C4-2B (cell line): Measurements from ENCODE around the gene SYNE2.

Experiments
- ZFX ChIP-seq: fragments of 450-650 bp; IDR thresholded peaks from 2 replicates; pipeline ENCODE4 v1.6.1; 2017
- TF ChIP-seq, protein P1 (sequence below): fragments of 450-650 bp; conservative IDR thresholded peaks from 2 replicates; pipeline ENCODE4 v1.5.1; 2017; ENCODE audit warnings: mild to moderate bottlenecking

DNA sequence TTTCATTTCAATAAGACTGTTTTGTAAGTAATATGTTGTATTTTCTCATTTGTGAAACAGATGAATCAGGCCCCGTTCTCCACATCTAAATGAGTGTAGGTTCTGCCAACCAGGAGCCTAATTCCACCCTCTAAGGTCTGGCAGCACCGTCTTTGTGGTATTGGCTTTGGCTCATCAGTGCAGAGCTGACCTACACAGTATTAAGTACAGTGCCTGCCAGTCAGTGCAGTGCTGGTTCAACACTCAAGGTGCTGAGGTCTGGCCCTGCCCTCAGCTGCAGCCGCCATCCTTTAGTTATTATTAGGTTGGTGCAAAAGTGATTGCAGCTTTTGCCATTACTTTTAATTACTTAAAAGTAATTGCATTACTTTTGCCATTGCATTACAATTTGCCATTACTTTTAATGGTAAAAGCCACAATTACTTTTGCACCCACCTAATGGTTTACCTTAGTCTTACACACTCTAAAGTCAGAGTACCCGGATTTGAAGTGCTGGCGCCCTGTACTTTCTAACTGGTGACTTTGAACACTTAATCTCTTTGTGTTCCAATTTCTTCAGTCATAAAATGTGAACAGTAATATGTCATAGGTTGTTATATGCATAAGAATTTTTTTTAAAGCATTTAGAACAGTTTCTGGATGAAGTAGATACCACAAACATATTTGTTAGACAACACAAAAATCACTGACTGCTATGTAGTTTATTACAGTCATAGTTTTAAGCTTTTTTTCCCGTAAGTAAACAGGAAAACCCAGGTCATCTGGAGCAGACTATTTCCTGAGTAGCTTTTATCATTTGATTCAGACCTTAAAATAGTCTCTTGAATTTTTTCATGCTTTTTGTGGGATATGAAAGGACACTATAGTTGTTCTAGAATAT, 99.5 kb downstream of the SYNE2 start:
- TF ChIP-seq, protein P1, sequence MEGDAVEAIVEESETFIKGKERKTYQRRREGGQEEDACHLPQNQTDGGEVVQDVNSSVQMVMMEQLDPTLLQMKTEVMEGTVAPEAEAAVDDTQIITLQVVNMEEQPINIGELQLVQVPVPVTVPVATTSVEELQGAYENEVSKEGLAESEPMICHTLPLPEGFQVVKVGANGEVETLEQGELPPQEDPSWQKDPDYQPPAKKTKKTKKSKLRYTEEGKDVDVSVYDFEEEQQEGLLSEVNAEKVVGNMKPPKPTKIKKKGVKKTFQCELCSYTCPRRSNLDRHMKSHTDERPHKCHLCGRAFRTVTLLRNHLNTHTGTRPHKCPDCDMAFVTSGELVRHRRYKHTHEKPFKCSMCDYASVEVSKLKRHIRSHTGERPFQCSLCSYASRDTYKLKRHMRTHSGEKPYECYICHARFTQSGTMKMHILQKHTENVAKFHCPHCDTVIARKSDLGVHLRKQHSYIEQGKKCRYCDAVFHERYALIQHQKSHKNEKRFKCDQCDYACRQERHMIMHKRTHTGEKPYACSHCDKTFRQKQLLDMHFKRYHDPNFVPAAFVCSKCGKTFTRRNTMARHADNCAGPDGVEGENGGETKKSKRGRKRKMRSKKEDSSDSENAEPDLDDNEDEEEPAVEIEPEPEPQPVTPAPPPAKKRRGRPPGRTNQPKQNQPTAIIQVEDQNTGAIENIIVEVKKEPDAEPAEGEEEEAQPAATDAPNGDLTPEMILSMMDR, result no peak
- no peak for TF ChIP-seq ZFX
